Ammon's horn (tissue), 1 donor: ENCODE results near the gene COX20.

Experiments used
- DNase-seq: peaks from one replicate; pipeline ENCODE4 v3.0.0-alpha.2; 2016; ENCODE audit warnings: low spot score

The COX20 gene

GRCh38 chr1:244851546-244852231 is 16.2 kb downstream of the COX20 start:
- no peak for DNase-seq

DNA sequence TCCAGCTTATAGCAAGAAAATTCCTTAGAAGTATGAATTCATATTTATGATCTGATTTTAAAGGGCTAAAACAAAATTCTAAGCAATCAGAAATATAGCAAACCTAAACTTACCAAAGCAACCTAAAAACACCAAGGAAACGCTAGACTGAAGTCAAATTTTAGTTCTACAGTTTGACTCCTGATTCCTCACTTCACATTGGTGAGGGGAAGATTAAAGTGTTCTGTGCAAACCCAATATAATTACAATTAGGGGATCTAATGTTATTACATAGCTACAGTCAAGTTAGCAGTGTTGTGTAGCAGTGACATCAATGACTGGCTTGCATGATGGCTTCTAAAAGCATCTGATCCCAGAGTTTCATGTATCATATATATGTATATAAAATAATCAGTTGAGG is 17.2 kb downstream of the COX20 start:
- DNase-seq, result no peak

GRCh38 chr1:244854166-244854565 is 18.7 kb downstream of the COX20 start:
- no peak for DNase-seq

DNA sequence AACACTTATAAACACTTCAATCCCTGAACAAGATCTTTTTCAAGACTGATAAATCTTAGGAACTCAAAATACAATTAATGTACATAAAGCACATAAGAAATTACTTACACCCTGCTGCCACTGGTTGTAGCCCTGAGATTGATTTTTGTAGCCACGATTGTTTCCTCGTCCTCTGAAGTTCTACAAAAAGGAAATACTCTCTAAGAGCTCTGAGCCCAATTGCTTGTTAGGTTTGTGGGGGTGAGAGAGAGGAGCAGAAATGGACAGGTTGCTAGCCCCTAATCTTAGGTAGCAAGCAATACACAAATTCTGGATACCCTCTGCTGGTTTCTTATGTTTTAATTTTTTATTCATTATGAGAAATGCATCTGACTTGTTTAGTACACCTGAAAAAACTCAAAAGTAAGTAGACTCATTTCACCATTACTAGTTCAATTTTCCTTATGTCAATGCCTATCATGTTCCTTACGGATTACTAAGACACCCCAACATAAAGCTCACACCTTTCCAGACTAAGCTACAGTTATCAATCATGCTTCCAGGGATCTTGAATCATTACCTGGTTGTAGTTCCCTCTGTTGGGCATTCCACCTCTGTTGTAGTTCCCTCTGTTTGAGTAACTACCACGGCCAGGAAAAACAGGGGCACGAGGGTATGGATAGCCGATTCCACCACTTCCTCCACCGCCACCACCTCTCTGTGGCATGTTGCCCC is 19.6 kb downstream of the COX20 start:
- no peak for DNase-seq

DNA sequence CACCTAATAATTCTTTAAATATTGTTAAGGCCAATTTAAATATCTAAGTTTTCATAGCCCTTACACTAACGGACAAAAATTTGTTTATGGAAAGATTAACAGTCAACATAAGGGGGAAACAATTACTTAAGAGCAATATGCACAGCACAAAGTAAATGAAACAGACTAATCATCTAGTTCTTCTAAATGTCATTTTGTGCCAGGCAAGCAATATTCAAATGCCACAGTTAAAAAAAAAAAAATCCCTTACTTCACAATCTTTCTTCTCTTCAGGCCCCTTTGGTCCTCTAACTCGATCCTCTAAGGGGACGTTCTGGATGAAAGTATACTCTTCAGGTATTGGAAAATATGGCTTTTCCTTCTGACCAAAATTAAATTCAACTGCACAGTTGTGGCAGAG is 22.3 kb downstream of the COX20 start:
- DNase-seq, result no peak

DNA sequence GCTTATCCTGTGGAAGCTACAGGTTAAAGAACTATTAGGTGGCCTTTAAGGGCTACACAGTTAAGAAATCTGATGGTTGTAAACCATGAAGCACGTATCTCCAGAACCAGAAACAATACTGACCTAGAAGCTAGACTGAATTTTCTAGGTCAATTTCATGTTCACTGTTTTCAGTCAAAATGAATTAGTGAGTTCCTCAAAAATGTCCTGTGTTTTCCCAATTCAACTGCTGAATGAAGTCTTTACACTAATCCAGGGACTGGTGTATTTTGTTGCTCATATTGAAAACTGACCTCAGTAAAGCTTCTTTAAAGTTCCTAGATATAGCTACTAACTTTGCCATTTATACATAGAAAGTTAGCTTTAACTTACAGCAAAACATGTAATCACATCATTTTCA is 22.9 kb downstream of the COX20 start:
- no peak for DNase-seq

DNA sequence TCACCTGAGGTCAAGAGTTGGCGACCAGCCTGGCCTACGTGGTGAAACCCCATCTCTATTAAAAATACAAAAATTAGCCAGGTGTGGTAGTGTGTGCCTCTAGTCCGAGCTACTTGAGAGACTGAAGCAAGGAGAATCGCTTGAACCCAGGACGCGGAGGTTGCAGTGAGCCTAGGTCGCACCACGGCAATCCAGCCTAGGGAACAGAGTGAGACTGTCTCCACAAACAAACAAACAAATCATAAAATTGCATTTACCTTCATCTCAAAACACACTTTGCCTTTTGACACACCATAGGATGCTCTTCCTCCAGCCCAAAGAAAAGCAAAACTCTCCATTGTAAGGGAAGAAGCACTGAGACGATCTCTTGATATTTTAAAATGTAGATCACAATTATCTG is 24.6 kb downstream of the COX20 start:
- DNase-seq, result no peak

DNA sequence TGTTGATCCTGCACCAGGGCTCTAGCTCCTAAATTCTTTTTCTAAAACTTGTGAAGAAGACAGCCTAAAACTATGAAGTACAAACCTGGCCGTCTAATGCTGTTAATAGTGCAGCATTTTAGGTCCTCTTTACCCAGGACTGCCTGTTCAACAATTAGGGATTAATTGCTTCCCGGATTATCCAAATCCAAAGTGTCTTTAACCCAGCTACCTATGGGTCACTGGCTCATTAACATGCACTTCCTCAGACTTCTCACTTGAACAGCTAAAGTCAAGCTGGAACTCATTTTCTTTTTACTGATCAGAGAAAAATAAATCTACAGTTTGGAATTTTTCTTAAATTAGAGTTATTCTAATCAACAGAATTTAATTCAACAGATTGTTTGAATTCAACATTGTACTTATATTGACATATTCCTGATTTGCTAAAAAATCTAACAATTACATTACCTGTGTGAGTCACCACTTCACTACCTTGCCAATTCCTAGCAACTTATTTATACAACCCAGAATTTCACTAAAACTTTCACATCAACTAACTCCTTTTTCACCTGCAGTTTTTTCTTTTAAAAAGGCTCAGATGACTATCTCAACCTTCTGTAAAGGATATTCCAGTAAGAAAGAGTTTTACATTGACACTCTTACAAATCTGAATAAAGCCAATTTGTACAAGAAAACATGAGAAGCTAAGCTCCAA is 25.6 kb downstream of the COX20 start:
- no peak for DNase-seq

DNA sequence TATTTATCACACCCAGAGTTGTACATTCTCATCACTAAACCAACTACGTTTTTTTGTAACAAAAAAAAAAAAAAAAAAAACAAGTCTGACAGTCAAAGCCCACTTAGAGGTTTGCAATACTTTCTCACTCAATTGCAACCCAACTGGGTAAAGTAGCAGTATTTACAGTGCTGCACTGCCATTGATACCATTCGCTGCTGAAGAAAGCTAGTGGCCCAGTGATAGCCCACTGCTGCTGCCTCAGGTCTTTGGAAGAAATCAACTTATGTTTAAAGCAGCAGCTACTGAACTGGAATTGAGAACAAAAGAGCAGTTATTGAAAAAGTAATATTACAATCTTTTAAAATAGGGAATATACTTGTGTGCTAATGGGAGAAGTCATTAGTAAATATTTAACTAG is 26.2 kb downstream of the COX20 start:
- no peak for DNase-seq

DNA sequence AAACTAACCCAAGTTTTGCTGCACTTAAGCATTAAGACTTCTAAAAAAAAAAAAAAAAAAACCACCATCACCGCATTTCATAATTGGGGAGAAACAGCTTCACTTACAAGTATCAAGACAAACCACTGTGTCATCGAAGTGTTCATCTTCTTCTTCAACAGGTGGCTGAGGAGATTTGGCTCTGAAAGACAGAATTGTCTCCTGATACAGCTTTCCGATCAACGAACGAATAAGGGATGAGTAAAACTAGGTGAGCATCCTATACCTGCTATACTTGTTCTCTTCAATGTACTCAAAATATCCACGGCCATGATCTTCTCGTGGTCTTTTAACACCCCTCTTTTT is 26.9 kb downstream of the COX20 start:
- DNase-seq, result no peak

DNA sequence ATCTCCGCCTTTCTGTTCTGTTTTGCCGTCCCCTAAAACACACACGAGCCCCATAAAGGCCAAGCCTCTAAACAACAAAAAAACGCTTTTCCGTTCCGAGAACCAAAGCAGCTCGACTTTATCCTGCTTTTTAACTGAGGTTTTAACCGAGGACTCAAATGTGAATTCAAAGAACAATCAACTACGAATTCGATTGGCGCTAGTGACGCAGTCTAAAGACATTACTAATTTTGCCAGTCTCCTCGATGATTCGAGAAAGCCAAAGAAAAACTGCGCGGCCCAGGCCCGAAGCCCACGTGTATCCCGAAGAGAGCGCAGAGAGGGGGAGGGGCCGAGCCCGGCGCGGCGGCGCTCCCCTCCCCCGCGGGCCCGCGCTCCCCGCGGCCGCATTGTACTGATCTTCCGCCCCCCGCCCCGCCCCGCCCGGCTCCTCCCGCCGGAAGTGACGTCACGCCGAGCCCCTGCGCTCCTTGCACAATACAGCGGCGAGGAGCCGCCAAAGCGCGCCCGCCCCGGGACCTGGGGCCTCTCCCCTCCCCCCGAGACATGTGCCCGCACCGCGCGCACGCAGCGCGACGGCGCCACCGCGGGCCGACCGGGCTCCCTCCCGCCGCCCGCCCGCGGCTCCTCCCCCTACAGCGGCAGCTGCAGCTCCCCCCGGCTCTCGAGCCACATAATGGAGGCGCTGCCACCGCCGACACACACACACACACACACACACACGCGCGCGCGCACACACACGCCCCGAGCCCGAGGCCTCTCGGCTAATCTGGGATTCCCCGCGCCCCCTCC is 27.4 kb downstream of the COX20 start:
- peak; percentile 94 for DNase-seq

- DNase-seq, result peak; percentile 9
These were observed 28.2 kb downstream of the COX20 start for GRCh38 chr1:244863491-244864252.

GRCh38 chr1:244864253-244865027 is 29.0 kb downstream of the COX20 start, which contains the start of gene HNRNPU:
HNRNPU (minus strand) TSS chr1:244864543; CDS start chr1:244864307, 236 bp downstream.
- DNase-seq, result peak; percentile 98

DNA sequence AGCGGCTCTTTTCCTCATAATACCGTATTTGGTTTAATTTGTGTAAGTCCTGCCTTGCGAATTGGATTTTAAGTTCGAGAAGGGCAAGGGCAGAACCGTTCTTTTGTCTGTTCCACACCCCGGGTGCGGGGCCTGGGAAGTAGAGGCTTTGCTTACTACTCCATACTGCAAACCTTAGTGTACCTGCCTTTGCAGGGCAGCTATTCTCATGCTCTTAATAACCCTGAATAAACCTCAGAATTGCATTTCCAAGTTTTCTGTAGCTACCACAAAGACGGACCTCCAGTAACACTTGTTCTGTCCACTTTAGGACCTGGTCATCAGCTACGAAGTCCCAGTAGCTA is 29.5 kb downstream of the COX20 start:
- no peak for DNase-seq

GRCh38 chr1:244865820-244866219 is 30.4 kb downstream of the COX20 start:
- no peak for DNase-seq

DNA sequence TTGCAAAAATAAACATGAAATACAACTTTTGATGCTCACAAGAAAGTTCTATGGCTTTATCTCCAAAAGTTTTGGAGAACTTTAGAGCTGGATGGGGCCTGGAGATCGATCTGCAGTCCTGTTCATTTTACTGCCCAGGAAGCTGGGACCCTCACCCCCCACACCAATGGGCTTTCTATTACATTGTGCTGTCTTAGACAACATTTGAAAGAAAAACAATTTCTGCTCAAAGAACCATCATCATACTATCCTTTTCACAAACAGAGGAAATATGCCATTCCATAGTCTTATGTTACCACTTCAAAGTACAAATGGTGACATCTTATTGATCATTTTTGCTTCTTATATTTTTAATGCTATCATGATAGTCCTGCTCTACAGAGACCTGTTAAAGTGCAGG is 30.9 kb downstream of the COX20 start:
- DNase-seq, result no peak

DNA sequence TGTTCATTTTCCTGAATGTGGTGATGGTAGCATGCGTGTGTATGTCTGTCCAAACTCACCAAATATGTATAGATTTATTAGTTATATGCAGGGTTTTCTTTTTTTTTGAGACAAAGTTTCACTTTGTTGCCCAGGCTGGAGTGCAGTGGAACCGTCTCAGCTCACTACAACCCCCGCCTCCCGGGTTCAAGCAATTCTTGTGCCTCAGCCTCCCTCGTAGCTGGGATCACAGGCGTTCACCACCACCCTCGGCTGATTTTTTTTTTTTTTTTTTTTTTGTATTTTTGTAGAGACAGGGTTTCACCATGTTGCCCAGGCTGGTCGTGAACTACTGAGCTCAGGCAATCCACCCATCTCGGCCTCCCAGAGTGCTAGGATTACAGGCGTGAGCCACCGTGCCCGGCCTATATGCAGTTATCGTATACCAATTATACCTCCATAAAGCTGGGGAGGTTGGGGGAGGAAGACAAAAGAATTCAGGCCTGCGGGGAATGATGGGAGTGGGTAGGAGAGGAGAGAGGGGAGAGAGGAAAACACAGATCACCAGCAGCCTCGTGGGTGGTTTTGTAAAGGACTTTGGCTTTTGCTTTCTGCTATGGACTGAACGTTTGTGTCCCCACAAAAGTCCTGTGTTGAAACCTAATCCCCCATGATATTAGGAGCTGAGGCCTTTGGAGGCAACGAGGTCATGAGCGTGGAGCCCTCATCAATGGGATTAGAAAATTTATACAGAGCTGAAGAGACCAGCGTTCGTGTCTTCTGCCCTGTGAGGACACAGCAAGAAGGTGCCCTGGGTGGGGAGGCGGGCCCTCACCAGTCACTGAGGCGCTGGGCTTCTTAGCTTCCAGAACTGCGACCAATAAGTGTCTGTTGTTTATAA is 33.3 kb downstream of the COX20 start:
- DNase-seq, result no peak

DNA sequence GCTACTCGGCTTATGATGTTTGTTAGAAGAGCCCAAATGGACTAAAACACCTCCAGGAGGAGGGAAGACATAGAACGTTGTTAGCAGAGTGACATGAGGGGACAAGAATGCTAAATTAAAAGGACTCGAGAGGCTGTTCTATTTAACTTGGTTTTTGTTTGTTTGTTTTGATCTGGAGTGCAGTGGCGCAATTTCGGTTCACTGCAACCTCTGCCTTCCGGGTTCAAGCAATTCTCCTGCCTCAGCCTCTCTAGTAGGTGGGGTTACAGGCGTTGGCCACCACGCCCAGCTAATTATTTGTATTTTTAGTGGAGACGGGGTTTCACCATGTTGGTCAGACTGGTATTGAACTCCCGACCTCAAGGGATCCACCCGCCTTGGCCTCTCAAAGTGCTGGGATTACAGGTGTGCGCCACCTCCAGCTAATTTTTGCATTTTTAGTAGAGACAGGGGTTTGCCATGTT is 33.9 kb downstream of the COX20 start:
- no peak for DNase-seq

- DNase-seq, result no peak
These were observed 34.5 kb downstream of the COX20 start for GRCh38 chr1:244869950-244870349.
